NAMALWA (cell line): ENCODE data around the gene RNGTT.
"Not testable (repeated sequence)": the region's sequence is repeated elsewhere in the genome, so short reads cannot be mapped to it uniquely, and the experiment has no call there.

Experiments used
- DNase-seq: peaks from one replicate; pipeline ENCODE4 v3.0.0-alpha.2; 2015; ENCODE audit warnings: low spot score

Gene RNGTT

GRCh38 chr6:88970301-88970700 lies 6.9 kb upstream of the RNGTT start:
- no peak for DNase-seq

- DNase-seq, result not testable (repeated sequence)
Observed at GRCh38 chr6:88969255-88969654, 5.8 kb upstream of the RNGTT start.

- DNase-seq, result no peak
Observed at GRCh38 chr6:88967891-88968290, 4.5 kb upstream of the RNGTT start.

GRCh38 chr6:88965691-88966090 lies 2.3 kb upstream of the RNGTT start:
- DNase-seq, result no peak

- peak; percentile 17 for DNase-seq
Observed at GRCh38 chr6:88964509-88964908, 1.1 kb upstream of the RNGTT start.

GRCh38 chr6:88958842-88959241 lies 4.6 kb downstream of the RNGTT start:
- DNase-seq, result no peak

- DNase-seq, result no peak
Observed at GRCh38 chr6:88953550-88954386, 9.7 kb downstream of the RNGTT start.

- DNase-seq, result no peak
Observed at GRCh38 chr6:88952065-88952704, 11.2 kb downstream of the RNGTT start.

GRCh38 chr6:88945415-88946008 lies 17.9 kb downstream of the RNGTT start:
- no peak for DNase-seq

GRCh38 chr6:88933521-88933920 lies 29.9 kb downstream of the RNGTT start:
- no peak for DNase-seq

- DNase-seq, result peak; percentile 11
Observed at GRCh38 chr6:88932019-88932418, 31.4 kb downstream of the RNGTT start.

- DNase-seq, result no peak
Observed at GRCh38 chr6:88922775-88923548, 40.5 kb downstream of the RNGTT start.

- no peak for DNase-seq
Observed at GRCh38 chr6:88921734-88922133, 41.7 kb downstream of the RNGTT start.

- DNase-seq, result no peak
Observed at GRCh38 chr6:88920774-88921733, 42.4 kb downstream of the RNGTT start.

GRCh38 chr6:88920088-88920487 lies 43.3 kb downstream of the RNGTT start:
- no peak for DNase-seq

- peak; percentile 53 for DNase-seq
Observed at GRCh38 chr6:88919032-88919431, 44.4 kb downstream of the RNGTT start.

GRCh38 chr6:88916615-88917208 lies 46.7 kb downstream of the RNGTT start:
- DNase-seq, result no peak

- no peak for DNase-seq
Observed at GRCh38 chr6:88914895-88915598, 48.4 kb downstream of the RNGTT start.

GRCh38 chr6:88914180-88914579 lies 49.2 kb downstream of the RNGTT start:
- no peak for DNase-seq

- DNase-seq, result no peak
Observed at GRCh38 chr6:88913471-88913870, 49.9 kb downstream of the RNGTT start.
